A549 (cell line): ENCODE data around the gene RAB3C.

Source experiments
- EP300 ChIP-seq, 2 experiments: fragments of >200 bp; sonication (Bioruptor Twin); formaldehyde crosslinking; IDR thresholded peaks; 2 replicates in 1 of 2; 3 replicates in 1 of 2; pipeline ENCODE4 v1.6.1; 2016 to 2017
- JUN ChIP-seq, 2 experiments: fragments of >200 bp; sonication (Bioruptor Twin); formaldehyde crosslinking; IDR thresholded peaks; 2 replicates in 1 of 2; 3 replicates in 1 of 2; pipeline ENCODE4 v1.6.1; 2016 to 2017
- PBX3 ChIP-seq: IDR thresholded peaks from 2 replicates; pipeline ENCODE4 v1.6.1; 2012
- PHF8 ChIP-seq: fragments of 200-600 bp; sonication (generic); IDR thresholded peaks from 2 replicates; pipeline ENCODE4 v1.6.1; 2016; ENCODE audit warnings: low read depth, mild to moderate bottlenecking, antibody characterized with exemption, moderate library complexity, borderline replicate concordance
- POLR2A ChIP-seq: IDR thresholded peaks from 2 replicates; pipeline ENCODE4 v1.6.1; 2012; ENCODE audit warnings: mild to moderate bottlenecking, low read length
- RCOR1 ChIP-seq: fragments of 150-350 bp; IDR thresholded peaks from 2 replicates; pipeline ENCODE4 v1.6.1; 2014; ENCODE audit warnings: antibody characterized with exemption, low read length, low read depth
- RFX5 ChIP-seq: fragments of 450-650 bp; IDR thresholded peaks from 2 replicates; pipeline ENCODE4 v1.7.1; 2014; ENCODE audit warnings: antibody characterized with exemption, mild to moderate bottlenecking, moderate library complexity

GRCh38 chr5:58890701-58891085 lies 307.8 kb downstream of the RAB3C start:
- no peak for TF ChIP-seq PBX3
- no peak for TF ChIP-seq RCOR1
- no peak for TF ChIP-seq EP300 (IDR thresholded peaks at IDR 0.05)
- TF ChIP-seq PHF8 = no peak
- no peak for TF ChIP-seq POLR2A
- no peak for TF ChIP-seq RFX5
- TF ChIP-seq JUN (IDR thresholded peaks at IDR 0.05) = no peak
